Naive B cell (primary cell): ENCODE measurements around the gene ABHD2. TPM values are rescaled to one million over a fixed set of nuclear protein-coding genes. Genes with fewer than 3 reads are reported as not detected.
A peak's percentile ranks its signal among the peaks of the same experiment; 100 is the strongest.
"Not testable (repeated sequence)": the region's sequence is repeated elsewhere in the genome, so short reads cannot be mapped to it uniquely, and the experiment has no call there.

Source experiments
- ATAC-seq, 2 donors: fragments of 150-1000 bp; cut with Tn5 transposase; 2 replicates each; pipeline ENCODE4 v1.10.0; 2021; ENCODE audit warnings: low read depth in 2 of 2, mild to moderate bottlenecking in 2 of 2, moderate library complexity in 2 of 2
- DNase-seq: peaks from one replicate; pipeline ENCODE4 v3.0.0; 2022
- H3K27ac Mint-ChIP-seq, 6 donors: one replicate each; pipeline ENCODE4 v1.8.0; 2020 to 2022; ENCODE audit warnings: mild to moderate bottlenecking in 6 of 6, mixed read lengths in 6 of 6, moderate library complexity in 5 of 6, inconsistent platforms in 2 of 6
- H3K27me3 Mint-ChIP-seq, 3 donors: one replicate each; pipeline ENCODE4 v1.8.0; 2021 to 2022; ENCODE audit warnings: mixed read lengths in 3 of 3, mild to moderate bottlenecking in 1 of 3
- H3K36me3 Mint-ChIP-seq, 2 donors: one replicate each; pipeline ENCODE4 v1.8.0; 2020 to 2022; ENCODE audit warnings: mixed read lengths in 2 of 2, inconsistent platforms in 1 of 2, mild to moderate bottlenecking in 1 of 2
- H3K4me1 Mint-ChIP-seq, 3 donors: one replicate each; pipeline ENCODE4 v1.8.0; 2020 to 2022; ENCODE audit warnings: mixed read lengths in 3 of 3, inconsistent platforms in 1 of 3, mild to moderate bottlenecking in 1 of 3, moderate library complexity in 1 of 3
- H3K4me3 Mint-ChIP-seq, 8 donors: one replicate each; pipeline ENCODE4 v1.8.0; 2020 to 2022; ENCODE audit warnings: mild to moderate bottlenecking in 8 of 8, mixed read lengths in 8 of 8, moderate library complexity in 8 of 8, inconsistent platforms in 2 of 8
- H3K9me3 Mint-ChIP-seq, 7 donors: one replicate each; pipeline ENCODE4 v1.8.0; 2020 to 2022; ENCODE audit warnings: mixed read lengths in 7 of 7, mild to moderate bottlenecking in 5 of 7, inconsistent platforms in 2 of 7, moderate library complexity in 1 of 7
- polyA plus RNA-seq, 6 donors: library from polyadenylated mRNA; unstranded; fragments of 300-500 nt; fragmentation: Illumina TruSeq; gene quantifications; one replicate each; pipeline ENCODE4 v1.2.3, GENCODE V29; 2021; ENCODE audit warnings: low read depth in 6 of 6

Gene ABHD2
- polyA plus RNA-seq, 6 donors from 2014 or later = 5.4 to 17.6 (median 12.1) TPM

- H3K4me3 Mint-ChIP-seq = no peak overlapping the region
- DNase-seq (no peak), ATAC-seq (no peak)
- peaks cover 10 to 19% (median 14%) of the 10 kb centered on the region in 3 donors for H3K4me1 Mint-ChIP-seq
- H3K36me3 Mint-ChIP-seq = peaks cover 12 to 13% of the 10 kb centered on the region in 2 donors
- H3K27me3 Mint-ChIP-seq = no peaks in the 10 kb centered on the region
- H3K27ac Mint-ChIP-seq = no peak overlapping the region
- H3K9me3 Mint-ChIP-seq = no peaks in the 10 kb centered on the region
Observed at GRCh38 chr15:89136078-89136806, 48.0 kb downstream of the ABHD2 start.

- Mint-ChIP-seq H3K9me3 (no peaks in the 10 kb centered on the region), H3K27me3 (no peaks in the 10 kb centered on the region), H3K4me1 (peaks cover 9 to 19% (median 10%) of the 10 kb centered on the region in 3 donors), H3K36me3 (peaks cover 8 to 12% of the 10 kb centered on the region in 2 donors), H3K27ac (no peak overlapping the region), H3K4me3 (no peak overlapping the region)
- no peak for ATAC-seq
- no peak for DNase-seq
Observed at GRCh38 chr15:89136818-89137772, 48.8 kb downstream of the ABHD2 start.

- ATAC-seq (no peak), DNase-seq (no peak)
- H3K4me1 Mint-ChIP-seq = peaks cover 6 to 16% (median 6%) of the 10 kb centered on the region in 3 donors
- H3K27me3 Mint-ChIP-seq = no peaks in the 10 kb centered on the region
- H3K9me3 Mint-ChIP-seq = no peaks in the 10 kb centered on the region
- no peak overlapping the region for H3K4me3 Mint-ChIP-seq
- H3K27ac Mint-ChIP-seq = peak overlapping the region in 1 of 6 donors; percentile 4
- H3K36me3 Mint-ChIP-seq = peaks cover 8 to 12% of the 10 kb centered on the region in 2 donors
Observed at GRCh38 chr15:89137926-89138325, 49.7 kb downstream of the ABHD2 start.

GRCh38 chr15:89138999-89139612 is 50.9 kb downstream of the ABHD2 start:
- no peaks in the 10 kb centered on the region for H3K27me3 Mint-ChIP-seq
- DNase-seq (no peak), ATAC-seq (no peak)
- H3K4me1 Mint-ChIP-seq = peaks cover 3 to 13% (median 4%) of the 10 kb centered on the region in 3 donors
- no peak overlapping the region for H3K27ac Mint-ChIP-seq
- no peak overlapping the region for H3K4me3 Mint-ChIP-seq
- peaks cover 8 to 12% of the 10 kb centered on the region in 2 donors for H3K36me3 Mint-ChIP-seq
- no peaks in the 10 kb centered on the region for H3K9me3 Mint-ChIP-seq

- peaks cover 8 to 12% of the 10 kb centered on the region in 2 donors for H3K36me3 Mint-ChIP-seq
- H3K4me1 Mint-ChIP-seq = peaks cover 4 to 13% (median 6%) of the 10 kb centered on the region in 3 donors
- no peak overlapping the region for H3K27ac Mint-ChIP-seq
- H3K4me3 Mint-ChIP-seq = no peak overlapping the region
- ATAC-seq (no peak), DNase-seq (no peak)
- no peaks in the 10 kb centered on the region for H3K27me3 Mint-ChIP-seq
- H3K9me3 Mint-ChIP-seq = no peaks in the 10 kb centered on the region
Observed at GRCh38 chr15:89139613-89140499, 51.6 kb downstream of the ABHD2 start.

- Mint-ChIP-seq H3K4me3 (no peak overlapping the region), H3K4me1 (peaks cover 4 to 13% (median 4%) of the 10 kb centered on the region in 3 donors), H3K27me3 (no peaks in the 10 kb centered on the region), H3K27ac (peak overlapping the region in 1 of 6 donors; percentile 14), H3K36me3 (peaks cover 8% of the 10 kb centered on the region in 2 donors), H3K9me3 (no peaks in the 10 kb centered on the region)
- DNase-seq (no peak), ATAC-seq (no peak)
Observed at GRCh38 chr15:89140595-89140994, 52.3 kb downstream of the ABHD2 start.

- not testable (repeated sequence) for H3K36me3 Mint-ChIP-seq, ATAC-seq
- H3K4me1 Mint-ChIP-seq = peaks cover 3 to 12% (median 4%) of the 10 kb centered on the region in 3 donors
Observed at GRCh38 chr15:89141159-89141558, 52.9 kb downstream of the ABHD2 start.

GRCh38 chr15:89141885-89142284 is 53.6 kb downstream of the ABHD2 start:
- H3K4me3 Mint-ChIP-seq = no peak overlapping the region
- no peaks in the 10 kb centered on the region for H3K36me3 Mint-ChIP-seq
- H3K27ac Mint-ChIP-seq = no peak overlapping the region
- no peak for DNase-seq
- no peak for ATAC-seq
- no peaks in the 10 kb centered on the region for H3K9me3 Mint-ChIP-seq
- peaks cover 3 to 5% (median 4%) of the 10 kb centered on the region in 3 donors for H3K4me1 Mint-ChIP-seq
- H3K27me3 Mint-ChIP-seq = no peaks in the 10 kb centered on the region

More at GRCh38 chr15:89141159-89141558, 52.9 kb downstream of the ABHD2 start:
- H3K27me3 Mint-ChIP-seq, H3K9me3 Mint-ChIP-seq, H3K4me3 Mint-ChIP-seq, DNase-seq, H3K27ac Mint-ChIP-seq: not testable (repeated sequence)

- ATAC-seq (no peak), DNase-seq (no peak)
- peak overlapping the region in 1 of 6 donors; percentile 34 for H3K27ac Mint-ChIP-seq
- no peaks in the 10 kb centered on the region for H3K36me3 Mint-ChIP-seq
- H3K27me3 Mint-ChIP-seq = no peaks in the 10 kb centered on the region
- peaks cover 3 to 5% (median 4%) of the 10 kb centered on the region in 3 donors for H3K4me1 Mint-ChIP-seq
- no peaks in the 10 kb centered on the region for H3K9me3 Mint-ChIP-seq
- no peak overlapping the region for H3K4me3 Mint-ChIP-seq
Observed at GRCh38 chr15:89142423-89142822, 54.2 kb downstream of the ABHD2 start.

GRCh38 chr15:89143503-89144162 is 55.4 kb downstream of the ABHD2 start:
- ATAC-seq (no peak), DNase-seq (no peak)
- peaks cover 0 to 3% (median 0%) of the 10 kb centered on the region in 3 donors for H3K4me1 Mint-ChIP-seq
- H3K4me3 Mint-ChIP-seq = no peak overlapping the region
- no peak overlapping the region for H3K27ac Mint-ChIP-seq
- H3K27me3 Mint-ChIP-seq = no peaks in the 10 kb centered on the region
- H3K9me3 Mint-ChIP-seq = no peaks in the 10 kb centered on the region
- no peaks in the 10 kb centered on the region for H3K36me3 Mint-ChIP-seq

- H3K27me3 Mint-ChIP-seq = no peaks in the 10 kb centered on the region
- no peak for ATAC-seq
- no peaks in the 10 kb centered on the region for H3K9me3 Mint-ChIP-seq
- no peak for DNase-seq
- peaks cover 0 to 6% (median 5%) of the 10 kb centered on the region in 3 donors for H3K4me1 Mint-ChIP-seq
- H3K36me3 Mint-ChIP-seq = no peaks in the 10 kb centered on the region
- H3K27ac Mint-ChIP-seq = peak overlapping the region in 2 of 6 donors; percentile 2 to 59
- no peak overlapping the region for H3K4me3 Mint-ChIP-seq
Observed at GRCh38 chr15:89144491-89144890, 56.2 kb downstream of the ABHD2 start.

- Mint-ChIP-seq H3K9me3 (no peaks in the 10 kb centered on the region), H3K4me1 (peaks cover 0 to 8% (median 7%) of the 10 kb centered on the region in 3 donors), H3K36me3 (peaks cover 0 to 2% of the 10 kb centered on the region in 2 donors), H3K27me3 (no peaks in the 10 kb centered on the region), H3K4me3 (no peak overlapping the region), H3K27ac (no peak overlapping the region)
- ATAC-seq (no peak), DNase-seq (no peak)
Observed at GRCh38 chr15:89146366-89146765, 58.1 kb downstream of the ABHD2 start.
